ENCODE results near the gene RREB1. TPM values are rescaled to one million over a fixed set of nuclear protein-coding genes. Genes with fewer than 3 reads are reported as not detected.

Gene RREB1
- total RNA-seq, 1 experiment from 2014 or later = 38.4 TPM

GRCh38 chr6:7106215-7106751 lies 1.5 kb upstream of the RREB1 start:
- Mint-ChIP-seq H3K9me3 (ENCODE audit: low read depth, unreplicated experiment) (no peaks in the 10 kb centered on the region), H3K27ac (ENCODE audit: unreplicated experiment) (peak overlapping the region; percentile 38), H3K4me3 (ENCODE audit: low read depth, unreplicated experiment) (peak overlapping the region; percentile 74), H3K4me1 (ENCODE audit: low read depth, unreplicated experiment) (no peaks in the 10 kb centered on the region), H3K36me3 (ENCODE audit: insufficient read depth, unreplicated experiment) (peaks cover 39% of the 10 kb centered on the region), H3K27me3 (ENCODE audit: unreplicated experiment) (no peaks in the 10 kb centered on the region)
- no TSS peak for BruUV-seq (replicated peaks)
- DNase-seq = no peak
- CTCF ChIA-PET = interaction anchor here (0.6 kb wide), 2 partner anchors 356 to 455 kb away, joined by 6 read pairs; no protein-coding TSS in a partner anchor
- TF ChIP-seq CTCF (IDR thresholded peaks at IDR 0.05; ENCODE audit: unreplicated experiment) = no peak
- intact Hi-C loops (cut with micrococcal nuclease; ENCODE audit: unreplicated experiment) = no loop called here

- Mint-ChIP-seq H3K27ac (ENCODE audit: unreplicated experiment) (peak overlapping the region; percentile 92), H3K27me3 (ENCODE audit: unreplicated experiment) (no peaks in the 10 kb centered on the region), H3K9me3 (ENCODE audit: low read depth, unreplicated experiment) (no peaks in the 10 kb centered on the region), H3K36me3 (ENCODE audit: insufficient read depth, unreplicated experiment) (peaks cover 39% of the 10 kb centered on the region), H3K4me3 (ENCODE audit: low read depth, unreplicated experiment) (peak overlapping the region; percentile 74), H3K4me1 (ENCODE audit: low read depth, unreplicated experiment) (no peaks in the 10 kb centered on the region)
- CTCF ChIA-PET = interaction anchor here (0.9 to 1.3 kb wide), 2 partner anchors 49 to 349 kb away, joined by 3 read pairs; no protein-coding TSS in a partner anchor
- BruUV-seq (replicated peaks) = TSS peak; percentile 53
- intact Hi-C loops (cut with micrococcal nuclease; ENCODE audit: unreplicated experiment) = no loop called here
- TF ChIP-seq CTCF (IDR thresholded peaks at IDR 0.05; ENCODE audit: unreplicated experiment) = no peak
- peak; percentile 20 for DNase-seq
Measured at GRCh38 chr6:7106752-7107577, 796 bp upstream of the RREB1 start.

- intact Hi-C loops (cut with micrococcal nuclease; ENCODE audit: unreplicated experiment) = no loop called here
- DNase-seq = peak; percentile 39
Measured at GRCh38 chr6:7108196-7108963, 619 bp downstream of the RREB1 start.

More at GRCh38 chr6:7108196-7108963, 619 bp downstream of the RREB1 start:
- H3K9me3 Mint-ChIP-seq (ENCODE audit: low read depth, unreplicated experiment) = no peaks in the 10 kb centered on the region
- H3K27ac Mint-ChIP-seq (ENCODE audit: unreplicated experiment) = peak overlapping the region; percentile 92
- peaks cover 49% of the 10 kb centered on the region for H3K36me3 Mint-ChIP-seq (ENCODE audit: insufficient read depth, unreplicated experiment)
- BruUV-seq (replicated peaks) = no TSS peak
- peaks cover 13% of the 10 kb centered on the region for H3K4me1 Mint-ChIP-seq (ENCODE audit: low read depth, unreplicated experiment)
- TF ChIP-seq CTCF (IDR thresholded peaks at IDR 0.05; ENCODE audit: unreplicated experiment) = no peak
- peak overlapping the region; percentile 74 for H3K4me3 Mint-ChIP-seq (ENCODE audit: low read depth, unreplicated experiment)
- no peaks in the 10 kb centered on the region for H3K27me3 Mint-ChIP-seq (ENCODE audit: unreplicated experiment)
- CTCF ChIA-PET = interaction anchor here (0.6 to 1.3 kb wide), 3 partner anchors 35 to 350 kb away, joined by 3 read pairs; no protein-coding TSS in a partner anchor

Data from Calu3 (cell line).